ENCODE measurements around the gene RMND1.

- TF ChIP-seq CTCF (IDR thresholded peaks at IDR 0.05) = no peak
- no peak for TF ChIP-seq POLR2A (IDR thresholded peaks at IDR 0.05)
Measured at GRCh38 chr6:151384151-151384550, 67.8 kb downstream of the RMND1 start.

Measured in thyroid gland (tissue), 4 donors.